ENCODE measurements around the gene LRIG1.

- TF ChIP-seq CTCF (IDR thresholded peaks at IDR 0.05): no peak
- TF ChIP-seq EP300 (IDR thresholded peaks at IDR 0.05): no peak
Measured at GRCh38 chr3:66479532-66479947, 21.3 kb downstream of the LRIG1 start.

All from tibial nerve (tissue), 4 donors.